BE2C (cell line): ENCODE measurements around the gene FAM83C.

Experiments used
- DNase-seq: peaks from one replicate; pipeline ENCODE4 v3.0.0-alpha.2; 2020
- H3K27me3 ChIP-seq: fragments of 250-450 bp; sonication (Bioruptor Pico); 2 replicates; pipeline ENCODE4 v1.5.1; 2020; ENCODE audit warnings: mild to moderate bottlenecking
- H3K36me3 ChIP-seq: fragments of 250-450 bp; sonication (Bioruptor Pico); 2 replicates; pipeline ENCODE4 v1.5.1; 2020; ENCODE audit warnings: mild to moderate bottlenecking
- H3K4me1 ChIP-seq: fragments of 250-450 bp; sonication (Bioruptor Pico); 2 replicates; pipeline ENCODE4 v1.5.1; 2020
- H3K4me3 ChIP-seq: 2 replicates; pipeline ENCODE4 v1.5.1; 2011; ENCODE audit warnings: low read depth, low read length
- H3K9me3 ChIP-seq: fragments of 250-450 bp; sonication (Bioruptor Pico); 2 replicates; pipeline ENCODE4 v1.5.1; 2020
- TF ChIP-seq, protein P1 (sequence below): IDR thresholded peaks from 2 replicates; pipeline ENCODE4 v1.5.1; 2012; ENCODE audit warnings: mild to moderate bottlenecking, low read depth, low read length

The FAM83C gene

DNA sequence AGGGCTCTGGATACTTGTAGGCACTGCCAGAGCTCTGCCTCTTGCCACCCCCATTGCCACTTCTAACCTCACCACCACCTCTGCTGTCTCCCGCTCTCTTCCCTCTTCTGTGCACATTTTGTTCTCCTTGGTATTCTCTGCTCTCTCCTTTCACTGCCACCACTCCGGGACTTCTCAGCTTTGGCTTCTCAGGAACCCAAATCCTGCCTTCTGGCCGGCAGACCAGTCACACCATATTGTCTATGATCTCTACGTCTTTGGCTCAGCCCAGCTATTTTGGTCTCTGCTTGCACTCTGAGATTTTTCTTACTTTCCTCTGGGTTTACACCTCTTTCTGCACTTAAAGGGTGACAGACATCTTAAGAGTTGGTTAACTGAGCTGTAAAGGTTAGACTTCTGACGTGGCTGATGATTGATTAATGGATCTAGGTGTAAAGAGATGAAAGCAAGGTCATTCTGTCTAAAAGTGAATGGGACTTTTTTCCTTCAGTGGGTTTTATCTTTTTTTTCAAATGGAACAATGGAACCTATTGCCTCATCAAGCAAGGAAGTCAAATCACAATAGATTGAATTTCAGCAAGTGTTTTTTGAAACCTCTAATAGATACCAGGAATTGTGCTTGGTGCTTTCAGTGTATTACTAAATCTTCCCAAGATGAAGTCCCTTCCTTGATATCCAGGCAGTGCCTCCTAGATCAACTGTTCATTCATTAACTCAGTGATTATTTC, 52.0 kb downstream of the FAM83C start:
- TF ChIP-seq, protein P1, sequence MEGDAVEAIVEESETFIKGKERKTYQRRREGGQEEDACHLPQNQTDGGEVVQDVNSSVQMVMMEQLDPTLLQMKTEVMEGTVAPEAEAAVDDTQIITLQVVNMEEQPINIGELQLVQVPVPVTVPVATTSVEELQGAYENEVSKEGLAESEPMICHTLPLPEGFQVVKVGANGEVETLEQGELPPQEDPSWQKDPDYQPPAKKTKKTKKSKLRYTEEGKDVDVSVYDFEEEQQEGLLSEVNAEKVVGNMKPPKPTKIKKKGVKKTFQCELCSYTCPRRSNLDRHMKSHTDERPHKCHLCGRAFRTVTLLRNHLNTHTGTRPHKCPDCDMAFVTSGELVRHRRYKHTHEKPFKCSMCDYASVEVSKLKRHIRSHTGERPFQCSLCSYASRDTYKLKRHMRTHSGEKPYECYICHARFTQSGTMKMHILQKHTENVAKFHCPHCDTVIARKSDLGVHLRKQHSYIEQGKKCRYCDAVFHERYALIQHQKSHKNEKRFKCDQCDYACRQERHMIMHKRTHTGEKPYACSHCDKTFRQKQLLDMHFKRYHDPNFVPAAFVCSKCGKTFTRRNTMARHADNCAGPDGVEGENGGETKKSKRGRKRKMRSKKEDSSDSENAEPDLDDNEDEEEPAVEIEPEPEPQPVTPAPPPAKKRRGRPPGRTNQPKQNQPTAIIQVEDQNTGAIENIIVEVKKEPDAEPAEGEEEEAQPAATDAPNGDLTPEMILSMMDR = no peak
- H3K4me3 ChIP-seq = no peak overlapping the region
- H3K4me1 ChIP-seq = no peaks in the 10 kb centered on the region
- no peaks in the 10 kb centered on the region for H3K27me3 ChIP-seq
- no peaks in the 10 kb centered on the region for H3K9me3 ChIP-seq
- H3K36me3 ChIP-seq = no peaks in the 10 kb centered on the region
- DNase-seq = no peak

DNA sequence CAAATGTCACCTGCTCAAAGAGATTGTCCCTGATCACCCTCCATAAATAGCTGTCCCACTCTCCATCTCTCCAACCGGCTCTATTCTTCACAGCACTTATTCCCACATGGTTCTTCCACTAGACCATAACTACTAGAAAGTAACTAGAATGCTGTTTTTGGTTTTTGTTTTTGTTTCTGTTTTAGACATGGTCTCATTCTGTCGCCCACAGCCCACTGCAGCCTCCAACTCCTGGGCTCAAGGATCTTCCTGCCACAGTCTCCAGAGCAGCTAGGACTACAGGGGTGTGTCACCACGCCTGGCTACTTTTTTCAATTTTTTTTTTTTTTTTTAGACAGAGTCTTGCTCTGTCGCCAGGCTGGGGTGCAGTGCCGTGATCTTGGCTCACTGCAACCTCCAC, 53.5 kb downstream of the FAM83C start:
- Histone ChIP-seq H3K4me3 (no peak overlapping the region), H3K27me3 (no peaks in the 10 kb centered on the region), H3K9me3 (no peaks in the 10 kb centered on the region), H3K4me1 (no peaks in the 10 kb centered on the region), H3K36me3 (no peaks in the 10 kb centered on the region)
- TF ChIP-seq, protein P1 = no peak
- no peak for DNase-seq

DNA sequence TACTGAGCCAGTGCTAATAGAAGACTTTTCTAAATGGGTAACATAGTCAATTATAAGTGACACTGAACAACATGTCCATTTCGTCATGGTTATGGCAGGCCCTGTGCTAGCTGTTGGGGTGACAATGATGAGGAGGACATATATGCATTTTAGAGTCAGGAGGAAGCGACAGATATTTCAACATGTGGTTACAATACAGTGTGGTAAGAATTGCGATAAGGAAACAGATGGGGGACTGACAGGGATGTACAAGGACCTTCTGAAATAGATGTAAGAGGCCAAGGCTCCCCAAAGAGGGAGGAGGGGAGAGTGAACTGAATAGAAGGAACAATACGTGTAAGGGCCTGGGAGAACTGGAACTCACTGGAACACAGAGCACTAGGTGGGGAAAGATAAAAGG, 54.1 kb downstream of the FAM83C start:
- DNase-seq = no peak
- Histone ChIP-seq H3K36me3 (no peaks in the 10 kb centered on the region), H3K27me3 (no peaks in the 10 kb centered on the region), H3K9me3 (no peaks in the 10 kb centered on the region), H3K4me1 (no peaks in the 10 kb centered on the region), H3K4me3 (no peak overlapping the region)
- TF ChIP-seq, protein P1 = no peak

DNA sequence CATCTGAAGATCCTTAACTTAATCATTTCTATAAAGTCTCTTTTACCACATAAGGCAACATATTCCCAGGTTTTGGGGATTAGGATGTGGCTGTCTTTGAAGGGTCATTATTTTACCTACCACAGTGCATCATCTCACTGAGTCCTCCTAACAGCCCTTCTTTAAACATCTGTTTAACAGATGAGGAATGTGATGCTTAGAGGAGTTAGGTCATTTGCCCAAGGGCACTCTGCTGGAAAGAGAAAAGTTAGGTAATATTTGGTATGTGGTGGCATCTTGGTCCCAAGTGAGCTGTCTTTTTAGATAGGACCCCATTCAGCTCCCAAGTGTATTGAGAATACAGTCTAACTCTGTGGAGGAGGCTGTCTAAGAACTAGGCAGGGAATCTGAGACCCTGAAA, 54.7 kb downstream of the FAM83C start:
- no peaks in the 10 kb centered on the region for H3K36me3 ChIP-seq
- TF ChIP-seq, protein P1 = no peak
- no peak for DNase-seq
- no peaks in the 10 kb centered on the region for H3K4me1 ChIP-seq
- no peaks in the 10 kb centered on the region for H3K9me3 ChIP-seq
- H3K27me3 ChIP-seq = no peaks in the 10 kb centered on the region
- no peak overlapping the region for H3K4me3 ChIP-seq

DNA sequence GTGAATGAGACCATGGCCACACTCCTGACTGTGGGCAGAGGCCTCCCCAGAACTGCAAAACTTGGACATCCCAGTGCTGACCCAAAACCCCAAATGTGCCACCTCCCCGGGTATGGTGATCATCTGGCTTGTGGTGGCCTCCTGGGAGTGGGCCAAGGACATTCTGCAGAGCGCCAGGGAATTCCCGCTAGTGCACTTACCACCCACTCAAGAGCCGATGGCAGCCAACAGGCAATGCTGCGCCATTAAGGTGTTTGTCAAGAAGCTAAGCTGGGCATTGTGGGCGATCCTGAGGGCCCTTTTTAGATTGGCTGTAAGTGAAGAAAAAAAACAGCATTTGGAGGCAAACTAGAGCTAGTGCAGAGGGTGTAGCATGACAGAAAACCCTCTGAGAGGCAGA, 56.3 kb downstream of the FAM83C start:
- H3K27me3 ChIP-seq = no peaks in the 10 kb centered on the region
- H3K9me3 ChIP-seq = no peaks in the 10 kb centered on the region
- no peak for DNase-seq
- H3K4me3 ChIP-seq = no peak overlapping the region
- no peaks in the 10 kb centered on the region for H3K36me3 ChIP-seq
- H3K4me1 ChIP-seq = 0 out of 2 replicates have a peak, but pooled peaks cover 2% of the 10 kb centered on the region
- TF ChIP-seq, protein P1 = no peak
